Loucy (cell line): ENCODE measurements around the gene ADAMTS14.

Experiments
- EZH2phosphoT487 ChIP-seq: fragments of 200-600 bp; IDR thresholded peaks from 2 replicates; pipeline ENCODE4 v1.6.1; 2018; ENCODE audit warnings: antibody characterized with exemption, mild to moderate bottlenecking, moderate library complexity, borderline replicate concordance
- TF ChIP-seq, protein P1 (sequence below): fragments of 200-600 bp; sonication (generic); conservative IDR thresholded peaks from 2 replicates; pipeline ENCODE4 v1.5.1; 2014; ENCODE audit warnings: mild to moderate bottlenecking, antibody characterized with exemption, low read length

DNA sequence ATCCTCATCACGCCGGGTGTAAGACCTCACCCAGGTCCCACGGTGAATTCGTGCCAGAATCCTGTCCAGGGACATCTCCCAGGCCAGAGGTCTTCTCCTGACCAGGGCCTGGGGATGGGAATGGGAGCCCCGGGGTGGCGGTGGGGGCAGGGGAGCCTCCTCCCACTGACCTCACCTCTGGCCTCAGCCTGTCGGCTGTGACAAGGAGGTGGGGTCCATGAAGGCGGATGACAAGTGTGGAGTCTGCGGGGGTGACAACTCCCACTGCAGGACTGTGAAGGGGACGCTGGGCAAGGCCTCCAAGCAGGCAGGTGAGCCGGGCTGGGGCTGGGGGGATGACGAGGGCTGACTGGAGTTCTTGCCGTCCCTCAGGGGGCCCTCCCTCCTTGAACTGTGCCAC lies 71.6 kb downstream of the ADAMTS14 start:
- TF ChIP-seq, protein P1, sequence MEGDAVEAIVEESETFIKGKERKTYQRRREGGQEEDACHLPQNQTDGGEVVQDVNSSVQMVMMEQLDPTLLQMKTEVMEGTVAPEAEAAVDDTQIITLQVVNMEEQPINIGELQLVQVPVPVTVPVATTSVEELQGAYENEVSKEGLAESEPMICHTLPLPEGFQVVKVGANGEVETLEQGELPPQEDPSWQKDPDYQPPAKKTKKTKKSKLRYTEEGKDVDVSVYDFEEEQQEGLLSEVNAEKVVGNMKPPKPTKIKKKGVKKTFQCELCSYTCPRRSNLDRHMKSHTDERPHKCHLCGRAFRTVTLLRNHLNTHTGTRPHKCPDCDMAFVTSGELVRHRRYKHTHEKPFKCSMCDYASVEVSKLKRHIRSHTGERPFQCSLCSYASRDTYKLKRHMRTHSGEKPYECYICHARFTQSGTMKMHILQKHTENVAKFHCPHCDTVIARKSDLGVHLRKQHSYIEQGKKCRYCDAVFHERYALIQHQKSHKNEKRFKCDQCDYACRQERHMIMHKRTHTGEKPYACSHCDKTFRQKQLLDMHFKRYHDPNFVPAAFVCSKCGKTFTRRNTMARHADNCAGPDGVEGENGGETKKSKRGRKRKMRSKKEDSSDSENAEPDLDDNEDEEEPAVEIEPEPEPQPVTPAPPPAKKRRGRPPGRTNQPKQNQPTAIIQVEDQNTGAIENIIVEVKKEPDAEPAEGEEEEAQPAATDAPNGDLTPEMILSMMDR = no peak
- no peak for TF ChIP-seq EZH2phosphoT487
